Brain microvascular endothelial cell (primary cell): Measurements from ENCODE around the gene PRRC2A.

Experiments used
- DNase-seq: peaks from one replicate; pipeline ENCODE4 v3.0.0-alpha.2; 2020
- H3K27ac ChIP-seq: fragments of 250-450 bp; sonication (Bioruptor Pico); 2 replicates; pipeline ENCODE4 v1.5.1; 2020; ENCODE audit warnings: mild to moderate bottlenecking, moderate library complexity
- H3K27me3 ChIP-seq: fragments of 250-450 bp; sonication (Bioruptor Pico); replicated peaks from 2 replicates; pipeline ENCODE4 v1.5.1; 2020; ENCODE audit warnings: mild to moderate bottlenecking
- H3K36me3 ChIP-seq: fragments of 250-450 bp; sonication (Bioruptor Pico); replicated peaks from 2 replicates; pipeline ENCODE4 v1.5.1; 2020; ENCODE audit warnings: mild to moderate bottlenecking
- H3K4me3 ChIP-seq: 2 replicates; pipeline ENCODE4 v1.5.1; 2011; ENCODE audit warnings: low read depth, mild to moderate bottlenecking, control low read depth, low read length, moderate library complexity
- CTCF ChIP-seq: IDR thresholded peaks from 2 replicates; pipeline ENCODE4 v1.5.1; 2011; ENCODE audit warnings: low read depth, mild to moderate bottlenecking, moderate library complexity, low read length, control low read depth, inconsistent platforms; ENCODE audit errors: missing control alignments
- in situ Hi-C: cut with HindIII; loops from 2 replicates; pipeline ENCODE4 v1.10.0; 2017; ENCODE audit warnings: low sequenced_read_pairs, low pct_ligation_motif_present

The PRRC2A gene

GRCh38 chr6:31642798-31643570, 22.5 kb downstream of the PRRC2A start:
- H3K36me3 ChIP-seq = peaks cover 79% of the 10 kb centered on the region
- no peak overlapping the region for H3K27ac ChIP-seq
- no peaks in the 10 kb centered on the region for H3K27me3 ChIP-seq

DNA sequence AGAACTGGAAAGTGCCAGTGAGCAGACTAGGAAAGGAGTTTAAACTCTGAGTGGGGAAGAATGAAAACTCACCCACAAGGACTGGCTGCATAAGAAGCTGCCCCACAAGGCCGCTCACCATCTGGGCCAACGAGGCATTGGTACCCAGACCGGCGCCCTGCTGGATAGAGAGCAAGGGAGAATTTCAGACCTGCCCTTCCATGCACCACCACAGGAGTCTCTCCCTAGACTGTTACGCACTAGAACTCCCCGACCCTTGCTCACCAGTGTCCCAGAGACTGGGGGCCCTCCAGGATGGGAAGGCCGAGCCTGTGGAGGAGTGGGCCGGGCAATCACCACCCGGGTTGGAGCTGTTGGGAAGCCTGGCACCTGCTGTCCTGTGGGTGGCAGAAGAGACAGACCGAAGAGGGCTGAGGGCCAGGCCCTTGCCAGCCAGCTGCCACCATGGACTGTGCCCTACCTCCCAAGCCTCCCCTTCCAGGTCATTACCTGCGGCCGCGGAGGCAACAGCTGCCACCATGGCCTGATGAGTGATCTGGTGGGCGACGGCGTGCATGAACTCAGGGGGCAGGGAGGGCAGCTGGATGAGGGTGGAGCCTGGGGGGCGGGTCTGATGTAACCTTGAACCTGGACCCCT, 23.4 kb downstream of the PRRC2A start:
- no peak for DNase-seq
- TF ChIP-seq CTCF = no peak
- in situ Hi-C loops = no loop called here
- no peak overlapping the region for H3K4me3 ChIP-seq
- no peaks in the 10 kb centered on the region for H3K27me3 ChIP-seq
- H3K36me3 ChIP-seq = peaks cover 81% of the 10 kb centered on the region
- no peak overlapping the region for H3K27ac ChIP-seq

More at GRCh38 chr6:31642798-31643570, 22.5 kb downstream of the PRRC2A start:
- no peak overlapping the region for H3K4me3 ChIP-seq
- DNase-seq = no peak
- in situ Hi-C loops = no loop called here
- no peak for TF ChIP-seq CTCF

DNA sequence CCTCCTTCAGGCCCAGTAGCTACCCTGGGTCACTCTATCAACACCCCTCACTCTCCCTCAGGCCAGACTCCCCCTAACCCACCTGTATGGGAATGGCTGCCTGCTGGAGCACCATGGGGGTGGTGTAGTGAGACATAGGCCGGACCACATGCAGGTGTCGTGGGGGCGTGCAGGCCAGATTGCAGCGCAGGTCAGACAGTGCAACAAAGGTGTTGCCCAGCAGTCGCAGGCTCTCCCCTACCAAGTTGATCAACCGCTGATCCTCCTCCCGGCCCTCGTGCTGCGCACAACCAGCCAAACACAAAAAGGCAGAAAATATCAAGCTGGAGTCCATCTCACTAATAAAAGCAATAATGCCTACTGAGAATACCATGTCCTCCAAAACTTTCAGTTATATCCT, 24.8 kb downstream of the PRRC2A start:
- Histone ChIP-seq H3K27ac (no peak overlapping the region), H3K27me3 (no peaks in the 10 kb centered on the region), H3K36me3 (peaks cover 78% of the 10 kb centered on the region), H3K4me3 (no peak overlapping the region)
- DNase-seq = no peak
- in situ Hi-C loops = no loop called here
- TF ChIP-seq CTCF = no peak

DNA sequence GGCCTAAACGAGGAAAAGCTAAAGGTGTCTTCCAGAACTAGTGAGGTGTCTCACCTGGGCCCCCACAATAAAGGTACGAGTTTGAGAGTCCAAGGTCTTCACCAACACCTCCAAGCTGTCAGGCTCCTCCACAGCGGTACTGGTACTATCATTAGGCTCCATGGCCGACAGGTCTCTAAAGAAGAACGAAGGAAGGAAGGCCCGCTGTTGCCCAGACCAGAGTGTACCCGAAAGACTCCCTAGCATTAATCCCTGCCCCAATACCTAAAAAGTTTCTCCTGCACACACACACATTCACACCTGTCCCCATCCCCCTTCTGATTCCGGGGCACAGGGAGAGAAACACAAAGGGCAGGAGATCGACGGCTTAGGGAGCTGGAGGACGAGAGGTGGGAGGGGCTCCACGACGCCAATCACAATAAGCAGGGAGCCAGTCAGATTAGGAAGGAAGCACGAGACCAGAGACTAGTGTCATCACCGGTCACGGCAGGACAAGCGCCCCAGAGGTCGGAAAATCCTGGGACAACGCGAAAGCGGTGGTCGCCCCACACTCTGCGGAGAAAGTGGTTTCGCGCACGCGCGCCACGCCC, 31.2 kb downstream of the PRRC2A start:
- in situ Hi-C loops = no loop called here
- Histone ChIP-seq H3K36me3 (peaks cover 28% of the 10 kb centered on the region), H3K27ac (peak overlapping the region; percentile 98), H3K27me3 (no peaks in the 10 kb centered on the region), H3K4me3 (peak overlapping the region; percentile 87)
- DNase-seq = peak; percentile 79
- TF ChIP-seq CTCF = no peak

- in situ Hi-C loops = no loop called here
- DNase-seq = no peak
- no peaks in the 10 kb centered on the region for H3K27me3 ChIP-seq
- no peak for TF ChIP-seq CTCF
- H3K4me3 ChIP-seq = peak overlapping the region; percentile 87
- peaks cover 18% of the 10 kb centered on the region for H3K36me3 ChIP-seq
- peak overlapping the region; percentile 98 for H3K27ac ChIP-seq
Measured at GRCh38 chr6:31652925-31653724, 32.6 kb downstream of the PRRC2A start.
